Mesothelial cell of epicardium (in vitro differentiated cells): ENCODE results near the gene VAPB. TPM values are rescaled to one million over a fixed set of nuclear protein-coding genes. Genes with fewer than 3 reads are reported as not detected.

ENCODE experiments used
- DNase-seq, 2 experiments: peaks; one replicate each; pipeline ENCODE4 v3.0.0; 2021; ENCODE audit warnings: low spot score in 2 of 2; ENCODE audit not compliant: unreplicated experiment in 2 of 2
- H3K27ac Mint-ChIP-seq: 2 replicates; pipeline ENCODE4 v1.8.0; 2021; ENCODE audit warnings: mixed read lengths
- H3K27me3 Mint-ChIP-seq: 2 replicates; pipeline ENCODE4 v1.8.0; 2021; ENCODE audit warnings: low read depth, mixed read lengths
- H3K36me3 Mint-ChIP-seq: 2 replicates; pipeline ENCODE4 v1.8.0; 2021; ENCODE audit warnings: mixed read lengths
- H3K4me1 Mint-ChIP-seq: 2 replicates; pipeline ENCODE4 v1.8.0; 2021; ENCODE audit warnings: mixed read lengths
- H3K4me3 Mint-ChIP-seq: 2 replicates; pipeline ENCODE4 v1.8.0; 2021; ENCODE audit warnings: mild to moderate bottlenecking, moderate library complexity, mixed read lengths
- H3K9me3 Mint-ChIP-seq: 2 replicates; pipeline ENCODE4 v1.8.0; 2021; ENCODE audit warnings: mixed read lengths
- total RNA-seq: library from RNA; stranded (reverse); gene quantifications from 3 replicates; pipeline ENCODE4 v1.2.1, GENCODE V29; 2021
- TF ChIP-seq, protein P1 (sequence below): fragments of 200-600 bp; sonication (generic); IDR thresholded peaks from one replicate; pipeline ENCODE4 v1.5.0; 2021; ENCODE audit warnings: antibody characterized with exemption; ENCODE audit not compliant: unreplicated experiment

The VAPB gene
- total RNA-seq, 1 donor from 2014 or later, result 52.9 TPM

GRCh38 chr20:58374906-58375758 is 13.9 kb upstream of the VAPB start:
- DNase-seq, result no peak
- H3K4me3 Mint-ChIP-seq, result no peak overlapping the region
- peaks cover 27% of the 10 kb centered on the region for H3K4me1 Mint-ChIP-seq
- peak overlapping the region; percentile 79 for H3K27ac Mint-ChIP-seq
- H3K36me3 Mint-ChIP-seq, result no peaks in the 10 kb centered on the region
- no peaks in the 10 kb centered on the region for H3K9me3 Mint-ChIP-seq
- no peaks in the 10 kb centered on the region for H3K27me3 Mint-ChIP-seq
- TF ChIP-seq, protein P1, sequence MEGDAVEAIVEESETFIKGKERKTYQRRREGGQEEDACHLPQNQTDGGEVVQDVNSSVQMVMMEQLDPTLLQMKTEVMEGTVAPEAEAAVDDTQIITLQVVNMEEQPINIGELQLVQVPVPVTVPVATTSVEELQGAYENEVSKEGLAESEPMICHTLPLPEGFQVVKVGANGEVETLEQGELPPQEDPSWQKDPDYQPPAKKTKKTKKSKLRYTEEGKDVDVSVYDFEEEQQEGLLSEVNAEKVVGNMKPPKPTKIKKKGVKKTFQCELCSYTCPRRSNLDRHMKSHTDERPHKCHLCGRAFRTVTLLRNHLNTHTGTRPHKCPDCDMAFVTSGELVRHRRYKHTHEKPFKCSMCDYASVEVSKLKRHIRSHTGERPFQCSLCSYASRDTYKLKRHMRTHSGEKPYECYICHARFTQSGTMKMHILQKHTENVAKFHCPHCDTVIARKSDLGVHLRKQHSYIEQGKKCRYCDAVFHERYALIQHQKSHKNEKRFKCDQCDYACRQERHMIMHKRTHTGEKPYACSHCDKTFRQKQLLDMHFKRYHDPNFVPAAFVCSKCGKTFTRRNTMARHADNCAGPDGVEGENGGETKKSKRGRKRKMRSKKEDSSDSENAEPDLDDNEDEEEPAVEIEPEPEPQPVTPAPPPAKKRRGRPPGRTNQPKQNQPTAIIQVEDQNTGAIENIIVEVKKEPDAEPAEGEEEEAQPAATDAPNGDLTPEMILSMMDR, result no peak

DNA sequence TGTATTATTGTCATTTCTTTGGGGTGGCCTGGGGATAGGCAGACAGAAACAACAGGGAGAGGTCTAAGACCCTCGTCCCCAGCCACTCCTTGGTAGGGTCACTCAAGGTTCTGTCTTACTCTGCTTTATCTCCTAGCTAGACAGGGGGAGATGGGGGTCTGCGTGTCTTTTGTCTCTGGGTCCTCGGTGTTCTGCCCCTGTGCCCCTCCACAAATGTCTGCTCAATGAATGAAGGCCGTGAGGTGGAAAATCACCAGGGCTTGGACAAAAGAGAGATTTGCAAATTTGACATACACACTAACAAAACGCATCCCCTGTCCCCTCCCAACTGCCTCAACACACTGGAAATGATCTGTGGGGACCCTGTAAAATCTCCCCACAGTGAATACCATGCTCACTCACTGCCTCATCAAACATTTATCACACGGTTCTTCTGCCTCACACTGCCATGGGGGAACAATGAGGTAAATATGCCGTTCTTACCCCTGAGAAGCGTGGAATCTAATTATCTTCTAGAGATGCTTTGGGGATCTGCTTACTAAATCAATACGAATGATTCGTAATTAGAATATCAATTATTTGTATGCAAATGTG is 13.2 kb upstream of the VAPB start:
- Mint-ChIP-seq H3K36me3 (no peaks in the 10 kb centered on the region), H3K9me3 (peaks cover 3% of the 10 kb centered on the region), H3K4me1 (peaks cover 27% of the 10 kb centered on the region), H3K27ac (no peak overlapping the region), H3K27me3 (no peaks in the 10 kb centered on the region), H3K4me3 (no peak overlapping the region)
- TF ChIP-seq, protein P1, result no peak
- no peak for DNase-seq

GRCh38 chr20:58377017-58377416 is 12.0 kb upstream of the VAPB start:
- Mint-ChIP-seq H3K27me3 (no peaks in the 10 kb centered on the region), H3K4me1 (peaks cover 26% of the 10 kb centered on the region), H3K36me3 (no peaks in the 10 kb centered on the region), H3K27ac (no peak overlapping the region), H3K4me3 (no peak overlapping the region), H3K9me3 (peaks cover 11% of the 10 kb centered on the region)
- TF ChIP-seq, protein P1, result no peak
- DNase-seq, result no peak

DNA sequence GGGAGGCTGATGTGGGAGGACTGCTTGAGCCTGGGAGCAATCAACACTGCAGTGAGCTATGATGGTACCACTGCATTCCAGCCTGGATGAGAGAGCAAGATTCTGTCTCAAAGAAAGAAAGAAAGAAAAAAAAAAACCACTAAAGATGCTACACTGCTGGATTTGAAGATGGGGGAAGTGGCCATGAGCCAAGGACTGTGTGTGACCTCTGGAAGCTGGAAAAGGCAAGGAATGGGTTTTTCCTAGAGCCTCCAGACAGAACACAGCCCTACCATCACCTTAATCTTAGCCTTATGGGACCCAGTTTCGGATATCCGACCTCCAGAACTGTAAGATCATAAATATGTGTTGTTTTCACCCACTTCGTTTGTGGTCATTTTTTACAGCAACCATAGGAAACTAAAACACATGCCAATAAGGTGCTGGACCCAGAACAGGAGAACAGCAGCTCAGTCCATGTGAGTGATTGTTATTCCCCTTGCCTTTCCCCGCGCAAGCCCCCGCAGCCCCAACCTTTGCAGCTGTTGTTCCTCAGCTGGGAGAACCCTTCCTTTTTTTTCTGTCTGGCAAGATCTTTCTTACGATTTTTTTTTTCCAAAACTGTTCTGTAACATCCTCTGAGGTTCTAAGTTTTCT is 11.1 kb upstream of the VAPB start:
- no peak overlapping the region for H3K27ac Mint-ChIP-seq

GRCh38 chr20:58378704-58379103 is 10.3 kb upstream of the VAPB start:
- TF ChIP-seq, protein P1, result no peak
- H3K27ac Mint-ChIP-seq, result no peak overlapping the region
- H3K4me3 Mint-ChIP-seq, result no peak overlapping the region
- H3K4me1 Mint-ChIP-seq, result peaks cover 14% of the 10 kb centered on the region
- no peak for DNase-seq
- H3K36me3 Mint-ChIP-seq, result no peaks in the 10 kb centered on the region
- H3K27me3 Mint-ChIP-seq, result no peaks in the 10 kb centered on the region
- H3K9me3 Mint-ChIP-seq, result peaks cover 11% of the 10 kb centered on the region

More for the DNA sequence above, 11.1 kb upstream of the VAPB start:
- H3K36me3 Mint-ChIP-seq, result no peaks in the 10 kb centered on the region
- no peak overlapping the region for H3K4me3 Mint-ChIP-seq
- no peaks in the 10 kb centered on the region for H3K27me3 Mint-ChIP-seq
- peaks cover 19% of the 10 kb centered on the region for H3K4me1 Mint-ChIP-seq
- peaks cover 11% of the 10 kb centered on the region for H3K9me3 Mint-ChIP-seq
- TF ChIP-seq, protein P1, result no peak
- DNase-seq, result no peak
